ENCODE results near the gene FMNL2. TPM values are rescaled to one million over a fixed set of nuclear protein-coding genes. Genes with fewer than 3 reads are reported as not detected.

The FMNL2 gene
- polyA plus RNA-seq, 4 donors: 7.0 to 23.3 (median 8.7) TPM

GRCh38 chr2:152577579-152577978 is 242.6 kb downstream of the FMNL2 start:
- no peaks in the 10 kb centered on the region for H3K9me3 ChIP-seq (ENCODE audit: control insufficient read depth in 2 of 2, insufficient read depth in 1 of 2, low read depth in 1 of 2, low read length in 1 of 2)

GRCh38 chr2:152578573-152578972 is 243.6 kb downstream of the FMNL2 start:
- no peak for DNase-seq
- Histone ChIP-seq H3K9me3 (ENCODE audit: control insufficient read depth in 2 of 2, insufficient read depth in 1 of 2, low read depth in 1 of 2, low read length in 1 of 2) (no peaks in the 10 kb centered on the region), H3K36me3 (ENCODE audit: control insufficient read depth in 3 of 3, insufficient read depth in 2 of 3, low read depth in 1 of 3, low read length in 3 of 3) (peaks cover 0 to 5% (median 0%) of the 10 kb centered on the region in 3 donors), H3K4me3 (ENCODE audit: low read depth in 1 of 3, low read length in 3 of 3) (no peak overlapping the region), H3K4me1 (ENCODE audit: control insufficient read depth in 3 of 3, insufficient read depth in 2 of 3, low read depth in 1 of 3, low read length in 2 of 3) (no peaks in the 10 kb centered on the region), H3K27ac (ENCODE audit: low read depth in 1 of 3, low read length in 2 of 3) (no peak overlapping the region), H3K27me3 (ENCODE audit: control insufficient read depth in 3 of 3, insufficient read depth in 3 of 3, low read length in 3 of 3) (no peaks in the 10 kb centered on the region)
- 70 to 88% (median 83%) methylated on average over 4 of the region's 4 CpGs for WGBS, 3 donors
- no peak for FAIRE-seq

More at GRCh38 chr2:152577579-152577978, 242.6 kb downstream of the FMNL2 start:
- FAIRE-seq (no peak), DNase-seq (no peak)
- H3K27me3 ChIP-seq (ENCODE audit: control insufficient read depth in 3 of 3, insufficient read depth in 3 of 3, low read length in 3 of 3): no peaks in the 10 kb centered on the region
- no peak overlapping the region for H3K4me3 ChIP-seq (ENCODE audit: low read depth in 1 of 3, low read length in 3 of 3)
- no peaks in the 10 kb centered on the region for H3K4me1 ChIP-seq (ENCODE audit: control insufficient read depth in 3 of 3, insufficient read depth in 2 of 3, low read depth in 1 of 3, low read length in 2 of 3)
- peaks cover 0 to 5% (median 0%) of the 10 kb centered on the region in 3 donors for H3K36me3 ChIP-seq (ENCODE audit: control insufficient read depth in 3 of 3, insufficient read depth in 2 of 3, low read depth in 1 of 3, low read length in 3 of 3)
- 55 to 87% (median 68%) methylated on average over 1 of the region's 1 CpG for WGBS, 3 donors
- no peak overlapping the region for H3K27ac ChIP-seq (ENCODE audit: low read depth in 1 of 3, low read length in 2 of 3)

DNA sequence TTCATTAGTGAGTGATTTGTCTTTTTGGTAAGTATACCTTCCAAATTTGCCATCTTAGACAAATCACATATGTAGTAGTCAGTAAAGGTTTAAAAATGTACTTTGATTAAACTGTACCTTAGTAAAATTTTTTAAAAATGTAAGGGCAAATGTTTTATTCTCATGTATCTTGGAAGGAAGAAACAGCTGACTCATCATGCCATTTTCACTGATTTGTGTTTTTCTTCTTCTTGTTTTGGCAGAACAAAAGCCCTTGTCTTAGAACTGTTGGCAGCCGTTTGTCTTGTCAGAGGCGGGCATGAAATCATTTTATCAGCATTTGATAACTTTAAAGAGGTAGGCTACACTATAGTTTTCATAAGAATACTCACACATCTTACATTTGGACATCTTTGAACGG is 245.7 kb downstream of the FMNL2 start:
- H3K27me3 ChIP-seq (ENCODE audit: control insufficient read depth in 3 of 3, insufficient read depth in 3 of 3, low read length in 3 of 3): no peaks in the 10 kb centered on the region
- FAIRE-seq (no peak), DNase-seq (no peak)
- no peaks in the 10 kb centered on the region for H3K4me1 ChIP-seq (ENCODE audit: control insufficient read depth in 3 of 3, insufficient read depth in 2 of 3, low read depth in 1 of 3, low read length in 2 of 3)
- no peak overlapping the region for H3K27ac ChIP-seq (ENCODE audit: low read depth in 1 of 3, low read length in 2 of 3)
- H3K4me3 ChIP-seq (ENCODE audit: low read depth in 1 of 3, low read length in 3 of 3): no peak overlapping the region
- H3K9me3 ChIP-seq (ENCODE audit: control insufficient read depth in 2 of 2, insufficient read depth in 1 of 2, low read depth in 1 of 2, low read length in 1 of 2): peaks cover 0 to 1% of the 10 kb centered on the region in 2 donors
- WGBS, 3 donors: 47 to 64% (median 47%) methylated on average over 3 of the region's 3 CpGs
- peaks cover 0 to 5% (median 0%) of the 10 kb centered on the region in 3 donors for H3K36me3 ChIP-seq (ENCODE audit: control insufficient read depth in 3 of 3, insufficient read depth in 2 of 3, low read depth in 1 of 3, low read length in 3 of 3)

GRCh38 chr2:152581360-152581759 is 246.4 kb downstream of the FMNL2 start:
- no peak for DNase-seq
- FAIRE-seq: no peak

DNA sequence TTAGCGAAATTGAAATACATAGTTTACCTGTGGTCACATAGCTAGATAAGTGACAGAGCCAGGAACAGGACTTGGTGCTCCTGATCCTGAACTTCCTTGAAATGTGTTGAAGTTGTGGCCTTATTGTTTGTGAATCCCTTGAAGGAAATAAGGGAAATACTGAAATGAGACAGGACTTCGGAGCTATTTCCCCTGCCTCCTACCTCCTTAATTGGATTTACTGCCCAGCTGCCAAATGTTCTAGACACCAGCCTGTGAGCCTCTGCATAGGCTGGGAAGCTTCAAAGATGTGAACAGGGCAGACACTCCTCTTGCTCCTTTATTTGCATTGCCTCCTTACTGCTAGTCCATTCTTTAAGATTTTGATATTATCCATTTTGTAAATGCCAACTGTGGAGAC is 247.1 kb downstream of the FMNL2 start:
- 79 to 87% (median 79%) methylated on average over 2 of the region's 2 CpGs for WGBS, 3 donors
- no peak for FAIRE-seq

More at GRCh38 chr2:152581360-152581759, 246.4 kb downstream of the FMNL2 start:
- 86 to 91% (median 88%) methylated on average over 11 of the region's 11 CpGs for WGBS, 3 donors
- H3K36me3 ChIP-seq (ENCODE audit: control insufficient read depth in 3 of 3, insufficient read depth in 2 of 3, low read depth in 1 of 3, low read length in 3 of 3): peaks cover 0 to 5% (median 0%) of the 10 kb centered on the region in 3 donors
- no peak overlapping the region for H3K27ac ChIP-seq (ENCODE audit: low read depth in 1 of 3, low read length in 2 of 3)
- peaks cover 0 to 1% of the 10 kb centered on the region in 2 donors for H3K9me3 ChIP-seq (ENCODE audit: control insufficient read depth in 2 of 2, insufficient read depth in 1 of 2, low read depth in 1 of 2, low read length in 1 of 2)
- H3K4me3 ChIP-seq (ENCODE audit: low read depth in 1 of 3, low read length in 3 of 3): no peak overlapping the region
- H3K4me1 ChIP-seq (ENCODE audit: control insufficient read depth in 3 of 3, insufficient read depth in 2 of 3, low read depth in 1 of 3, low read length in 2 of 3): no peaks in the 10 kb centered on the region
- no peaks in the 10 kb centered on the region for H3K27me3 ChIP-seq (ENCODE audit: control insufficient read depth in 3 of 3, insufficient read depth in 3 of 3, low read length in 3 of 3)

GRCh38 chr2:152583512-152584229 is 248.7 kb downstream of the FMNL2 start:
- Histone ChIP-seq H3K27ac (ENCODE audit: low read depth in 1 of 3, low read length in 2 of 3) (no peak overlapping the region), H3K9me3 (ENCODE audit: control insufficient read depth in 2 of 2, insufficient read depth in 1 of 2, low read depth in 1 of 2, low read length in 1 of 2) (peaks cover 0 to 1% of the 10 kb centered on the region in 2 donors), H3K36me3 (ENCODE audit: control insufficient read depth in 3 of 3, insufficient read depth in 2 of 3, low read depth in 1 of 3, low read length in 3 of 3) (peaks cover 0 to 10% (median 0%) of the 10 kb centered on the region in 3 donors), H3K27me3 (ENCODE audit: control insufficient read depth in 3 of 3, insufficient read depth in 3 of 3, low read length in 3 of 3) (no peaks in the 10 kb centered on the region), H3K4me1 (ENCODE audit: control insufficient read depth in 3 of 3, insufficient read depth in 2 of 3, low read depth in 1 of 3, low read length in 2 of 3) (no peaks in the 10 kb centered on the region), H3K4me3 (ENCODE audit: low read depth in 1 of 3, low read length in 3 of 3) (no peak overlapping the region)
- WGBS, 3 donors: 87 to 94% (median 92%) methylated on average over 6 of the region's 6 CpGs
- FAIRE-seq: no peak
- no peak for DNase-seq

More for the DNA sequence above, 247.1 kb downstream of the FMNL2 start:
- no peaks in the 10 kb centered on the region for H3K27me3 ChIP-seq (ENCODE audit: control insufficient read depth in 3 of 3, insufficient read depth in 3 of 3, low read length in 3 of 3)
- H3K27ac ChIP-seq (ENCODE audit: low read depth in 1 of 3, low read length in 2 of 3): no peak overlapping the region
- no peaks in the 10 kb centered on the region for H3K4me1 ChIP-seq (ENCODE audit: control insufficient read depth in 3 of 3, insufficient read depth in 2 of 3, low read depth in 1 of 3, low read length in 2 of 3)
- H3K9me3 ChIP-seq (ENCODE audit: control insufficient read depth in 2 of 2, insufficient read depth in 1 of 2, low read depth in 1 of 2, low read length in 1 of 2): peaks cover 0 to 1% of the 10 kb centered on the region in 2 donors
- no peak overlapping the region for H3K4me3 ChIP-seq (ENCODE audit: low read depth in 1 of 3, low read length in 3 of 3)
- DNase-seq: no peak
- peaks cover 0 to 10% (median 0%) of the 10 kb centered on the region in 3 donors for H3K36me3 ChIP-seq (ENCODE audit: control insufficient read depth in 3 of 3, insufficient read depth in 2 of 3, low read depth in 1 of 3, low read length in 3 of 3)

DNA sequence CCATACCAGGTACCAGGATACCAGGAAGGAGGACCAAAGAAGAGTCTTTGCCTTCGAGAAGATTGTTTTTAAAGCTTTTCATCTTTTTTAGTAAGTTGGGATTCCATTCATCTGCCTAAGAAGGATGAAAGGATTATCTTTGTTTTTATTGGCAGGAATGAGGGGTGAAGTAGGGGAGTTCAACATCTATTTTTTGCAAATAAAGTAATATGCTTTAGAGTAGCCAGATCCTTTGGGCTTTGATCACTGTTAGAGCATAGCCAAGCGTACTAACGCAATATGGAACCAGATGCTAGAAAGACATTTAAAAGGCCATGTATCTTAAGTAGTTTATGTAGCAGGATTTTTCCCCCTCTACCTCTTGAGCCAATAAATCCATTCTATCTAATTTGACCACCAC is 249.3 kb downstream of the FMNL2 start:
- 80 to 93% (median 90%) methylated on average over 3 of the region's 3 CpGs for WGBS, 3 donors
- Histone ChIP-seq H3K9me3 (ENCODE audit: control insufficient read depth in 2 of 2, insufficient read depth in 1 of 2, low read depth in 1 of 2, low read length in 1 of 2) (peaks cover 0 to 1% of the 10 kb centered on the region in 2 donors), H3K4me3 (ENCODE audit: low read depth in 1 of 3, low read length in 3 of 3) (no peak overlapping the region), H3K4me1 (ENCODE audit: control insufficient read depth in 3 of 3, insufficient read depth in 2 of 3, low read depth in 1 of 3, low read length in 2 of 3) (no peaks in the 10 kb centered on the region), H3K36me3 (ENCODE audit: control insufficient read depth in 3 of 3, insufficient read depth in 2 of 3, low read depth in 1 of 3, low read length in 3 of 3) (peaks cover 0 to 8% (median 0%) of the 10 kb centered on the region in 3 donors), H3K27me3 (ENCODE audit: control insufficient read depth in 3 of 3, insufficient read depth in 3 of 3, low read length in 3 of 3) (no peaks in the 10 kb centered on the region), H3K27ac (ENCODE audit: low read depth in 1 of 3, low read length in 2 of 3) (no peak overlapping the region)
- DNase-seq: no peak
- no peak for FAIRE-seq

DNA sequence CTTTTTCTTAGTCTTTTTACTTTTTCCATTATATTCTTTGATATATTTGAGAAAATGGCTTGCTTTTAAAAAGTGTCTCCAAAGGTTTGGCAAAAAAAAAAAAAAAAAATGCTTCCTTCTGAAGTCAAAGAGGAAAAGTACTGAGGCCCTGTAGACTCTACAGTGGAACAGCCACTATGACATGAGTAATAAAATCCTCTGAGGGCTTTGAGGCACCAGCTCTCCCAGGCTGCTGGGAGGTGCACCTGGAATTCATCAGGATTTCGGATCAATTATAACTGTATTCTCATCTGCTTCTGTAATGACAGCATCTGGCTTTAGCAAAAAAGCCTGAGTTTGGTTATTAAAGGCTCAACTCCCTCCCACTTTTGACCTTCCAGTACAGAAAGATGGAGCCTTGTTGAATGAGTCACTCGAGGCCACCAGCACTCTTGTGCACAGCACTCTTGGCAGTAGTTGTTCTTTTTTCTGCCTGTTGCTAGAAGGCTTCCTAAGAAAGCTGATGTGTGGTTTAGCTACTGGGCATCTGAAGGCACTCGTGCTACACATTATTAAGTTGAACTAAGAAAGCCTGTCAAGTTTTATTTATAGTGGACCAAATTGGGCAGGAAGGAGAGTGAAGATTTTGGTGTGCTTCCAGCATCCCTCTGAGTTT is 251.0 kb downstream of the FMNL2 start:
- Histone ChIP-seq H3K9me3 (ENCODE audit: control insufficient read depth in 2 of 2, insufficient read depth in 1 of 2, low read depth in 1 of 2, low read length in 1 of 2) (peaks cover 0 to 1% of the 10 kb centered on the region in 2 donors), H3K4me3 (ENCODE audit: low read depth in 1 of 3, low read length in 3 of 3) (no peak overlapping the region), H3K4me1 (ENCODE audit: control insufficient read depth in 3 of 3, insufficient read depth in 2 of 3, low read depth in 1 of 3, low read length in 2 of 3) (no peaks in the 10 kb centered on the region), H3K27me3 (ENCODE audit: control insufficient read depth in 3 of 3, insufficient read depth in 3 of 3, low read length in 3 of 3) (no peaks in the 10 kb centered on the region), H3K36me3 (ENCODE audit: control insufficient read depth in 3 of 3, insufficient read depth in 2 of 3, low read depth in 1 of 3, low read length in 3 of 3) (peaks cover 0 to 8% (median 0%) of the 10 kb centered on the region in 3 donors), H3K27ac (ENCODE audit: low read depth in 1 of 3, low read length in 2 of 3) (no peak overlapping the region)
- DNase-seq (no peak), FAIRE-seq (no peak)
- WGBS, 3 donors: 50 to 86% (median 60%) methylated on average over 3 of the region's 3 CpGs
